ENCODE measurements around the gene TARDBP.
"Not testable (repeated sequence)": the region's sequence is repeated elsewhere in the genome, so short reads cannot be mapped to it uniquely, and the experiment has no call there.

The TARDBP gene

DNA sequence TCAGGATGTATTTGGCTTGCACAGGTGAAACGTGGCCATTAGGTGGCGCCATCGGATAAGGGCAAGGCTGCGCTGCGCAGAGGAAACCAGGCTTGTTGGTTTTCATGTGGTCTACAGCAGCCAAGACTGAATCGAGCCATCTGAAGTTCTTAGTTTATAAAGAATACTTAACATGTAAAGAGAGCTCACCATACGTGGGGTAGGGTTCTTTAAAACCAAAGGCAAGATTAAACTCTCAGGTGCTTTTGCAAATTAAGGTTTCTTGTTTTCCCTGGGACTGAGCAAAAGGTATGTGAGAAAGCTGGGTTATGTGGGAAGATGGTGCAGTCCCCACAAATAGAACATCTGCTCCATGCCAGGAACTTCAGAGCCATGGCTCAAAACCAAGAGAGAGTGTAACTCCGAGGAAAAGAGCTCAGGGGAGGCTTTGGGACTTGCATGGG, 25.3 kb downstream of the TARDBP start:
- H3K27ac ChIP-seq, result no peak overlapping the region
- TF ChIP-seq CTCF (conservative IDR thresholded peaks at IDR 0.05) (peak; percentile 99), ZFX (IDR thresholded peaks at IDR 0.05) (no peak)

GRCh38 chr1:11039351-11040104, 27.1 kb downstream of the TARDBP start:
- TF ChIP-seq CTCF (conservative IDR thresholded peaks at IDR 0.05) (no peak), ZFX (IDR thresholded peaks at IDR 0.05) (no peak)
- no peak overlapping the region for H3K27ac ChIP-seq

DNA sequence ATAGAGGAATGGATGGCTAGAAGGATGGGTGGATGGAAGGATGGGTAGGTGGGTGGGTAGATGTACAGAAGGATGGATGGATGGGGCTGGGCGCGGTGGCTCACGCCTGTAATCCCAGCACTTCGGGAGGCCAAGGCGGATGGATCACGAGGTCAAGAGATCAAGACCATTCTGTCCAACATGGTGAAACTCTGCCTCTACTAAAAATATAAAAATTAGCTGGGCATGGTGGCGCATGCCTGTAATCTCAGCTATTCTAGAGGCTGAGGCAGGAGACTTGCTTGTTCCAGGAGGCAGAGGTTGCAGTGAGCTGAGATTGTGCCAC, 27.6 kb downstream of the TARDBP start:
- not testable (repeated sequence) for H3K27ac ChIP-seq

- H3K27ac ChIP-seq, result no peak overlapping the region
- TF ChIP-seq ZFX (IDR thresholded peaks at IDR 0.05), result no peak
- TF ChIP-seq CTCF (conservative IDR thresholded peaks at IDR 0.05), result no peak
These were observed 28.6 kb downstream of the TARDBP start for GRCh38 chr1:11041048-11041447.

DNA sequence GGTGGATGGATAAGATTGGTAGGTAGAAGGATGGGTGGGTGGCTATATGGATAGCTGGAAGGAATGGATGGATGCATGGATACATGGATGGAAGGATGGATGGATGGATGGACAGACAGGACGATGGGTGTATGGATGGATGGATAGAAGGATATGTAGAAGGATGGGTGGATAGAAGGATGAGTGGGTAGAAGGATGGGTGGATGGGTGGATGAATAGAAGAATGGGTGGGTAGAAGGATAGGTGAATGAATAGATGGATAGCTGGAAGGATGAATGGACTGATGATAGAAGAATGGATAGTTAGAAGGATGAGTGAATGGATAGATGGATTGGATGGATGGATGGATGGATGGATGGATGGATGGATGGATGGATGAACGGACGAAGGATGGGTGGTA, 29.6 kb downstream of the TARDBP start:
- no peak overlapping the region for H3K27ac ChIP-seq

DNA sequence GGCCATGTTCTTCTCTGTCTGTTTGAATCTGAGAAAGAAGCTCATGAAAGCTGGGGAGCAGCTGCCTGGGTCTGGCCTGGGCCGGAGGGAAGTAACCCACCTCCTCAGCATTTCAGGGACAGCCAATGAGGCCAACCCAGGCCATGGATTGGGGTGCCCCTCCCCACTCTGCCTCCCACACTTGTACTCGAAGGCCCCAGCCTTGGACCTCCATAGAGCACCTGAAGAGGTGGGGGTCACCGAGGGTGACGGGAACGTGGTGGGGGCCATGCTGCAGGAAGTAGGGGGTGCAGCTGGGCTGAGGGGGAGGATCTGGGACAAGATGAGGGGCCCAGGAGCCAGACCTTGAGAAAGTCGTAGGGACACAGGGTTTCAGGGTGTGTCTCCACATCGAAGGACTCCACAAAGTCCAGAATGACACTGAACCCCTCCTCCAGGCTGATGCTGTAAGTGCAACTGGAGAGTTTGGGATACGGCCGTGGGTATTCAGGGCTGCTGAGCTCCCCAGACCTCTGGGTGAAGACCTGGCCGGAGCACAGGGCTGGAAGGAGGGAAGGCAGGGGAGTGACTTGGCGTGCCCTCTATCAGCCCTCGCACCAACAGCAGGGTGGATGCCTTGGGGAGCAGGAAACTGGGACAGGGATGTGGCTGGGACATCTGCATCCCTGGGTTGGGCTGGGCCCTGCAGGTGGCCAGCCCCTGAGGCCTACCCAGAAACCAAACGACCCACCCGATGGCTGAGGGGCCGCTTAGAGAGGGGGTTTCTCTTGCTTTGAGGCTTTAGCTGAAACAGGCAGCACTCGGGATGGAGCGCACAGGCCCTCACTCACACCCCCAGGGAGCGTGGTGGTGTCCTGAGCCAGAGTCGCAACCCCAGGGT, 30.8 kb downstream of the TARDBP start:
- TF ChIP-seq ZFX (IDR thresholded peaks at IDR 0.05), result no peak
- no peak for TF ChIP-seq CTCF (conservative IDR thresholded peaks at IDR 0.05)
- no peak overlapping the region for H3K27ac ChIP-seq

More for the DNA sequence above, 29.6 kb downstream of the TARDBP start:
- TF ChIP-seq CTCF (conservative IDR thresholded peaks at IDR 0.05) (no peak), ZFX (IDR thresholded peaks at IDR 0.05) (no peak)

- no peak overlapping the region for H3K27ac ChIP-seq
- TF ChIP-seq CTCF (conservative IDR thresholded peaks at IDR 0.05) (no peak), ZFX (IDR thresholded peaks at IDR 0.05) (no peak)
These were observed 31.8 kb downstream of the TARDBP start for GRCh38 chr1:11044086-11044848.
